UCSD-AML1 (cell line): ENCODE data around the gene MSH6.

Experiments
- DNase-seq: peaks from one replicate; lab custom pipeline; 2025; ENCODE audit not compliant: unreplicated experiment; lab: John Stamatoyannopoulos, UW

Gene MSH6

GRCh38 chr2:47783486-47784351 lies 774 bp downstream of the MSH6 start:
- peak; percentile 81 for DNase-seq

- DNase-seq, result no peak
These were observed 1.5 kb downstream of the MSH6 start for GRCh38 chr2:47784352-47784851.

GRCh38 chr2:47785986-47786385 lies 3.0 kb downstream of the MSH6 start:
- DNase-seq, result peak; percentile 19

GRCh38 chr2:47796090-47796697 lies 13.2 kb downstream of the MSH6 start:
- DNase-seq, result no peak

- peak; percentile 16 for DNase-seq
These were observed 15.7 kb downstream of the MSH6 start for GRCh38 chr2:47798631-47799030.

GRCh38 chr2:47799031-47799609 lies 16.2 kb downstream of the MSH6 start:
- DNase-seq, result no peak

- no peak for DNase-seq
These were observed 18.2 kb downstream of the MSH6 start for GRCh38 chr2:47801118-47801517.

DNA sequence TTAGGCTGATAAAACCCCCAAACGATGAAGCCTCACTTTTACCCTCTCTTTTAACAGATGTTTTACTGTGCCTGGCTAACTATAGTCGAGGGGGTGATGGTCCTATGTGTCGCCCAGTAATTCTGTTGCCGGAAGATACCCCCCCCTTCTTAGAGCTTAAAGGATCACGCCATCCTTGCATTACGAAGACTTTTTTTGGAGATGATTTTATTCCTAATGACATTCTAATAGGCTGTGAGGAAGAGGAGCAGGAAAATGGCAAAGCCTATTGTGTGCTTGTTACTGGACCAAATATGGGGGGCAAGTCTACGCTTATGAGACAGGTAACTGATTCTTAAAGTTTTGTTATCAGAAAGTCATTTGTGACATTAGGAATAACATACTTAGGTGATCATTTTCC lies 20.4 kb downstream of the MSH6 start:
- no peak for DNase-seq

GRCh38 chr2:47803770-47804169 lies 20.8 kb downstream of the MSH6 start:
- no peak for DNase-seq

GRCh38 chr2:47805850-47806249 lies 22.9 kb downstream of the MSH6 start:
- DNase-seq, result no peak

DNA sequence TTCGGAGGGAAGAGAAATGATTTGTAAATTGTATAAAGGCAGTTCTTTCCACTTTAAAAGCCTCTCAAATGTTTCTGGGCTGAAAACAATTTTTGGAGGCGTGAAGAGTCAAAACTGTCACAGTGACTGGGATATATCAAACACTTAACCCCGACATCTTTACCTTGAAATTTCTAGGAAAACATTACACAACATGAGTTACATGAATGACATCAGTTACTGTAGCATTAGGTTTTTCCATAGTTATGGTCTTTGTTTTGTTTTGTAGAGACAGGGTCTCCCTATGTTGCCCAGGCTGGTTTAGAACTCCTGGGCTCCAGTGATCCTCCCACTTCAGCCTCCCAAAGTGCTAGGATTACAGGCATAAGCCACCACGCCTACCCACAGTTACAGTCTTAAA lies 25.7 kb downstream of the MSH6 start:
- no peak for DNase-seq

DNA sequence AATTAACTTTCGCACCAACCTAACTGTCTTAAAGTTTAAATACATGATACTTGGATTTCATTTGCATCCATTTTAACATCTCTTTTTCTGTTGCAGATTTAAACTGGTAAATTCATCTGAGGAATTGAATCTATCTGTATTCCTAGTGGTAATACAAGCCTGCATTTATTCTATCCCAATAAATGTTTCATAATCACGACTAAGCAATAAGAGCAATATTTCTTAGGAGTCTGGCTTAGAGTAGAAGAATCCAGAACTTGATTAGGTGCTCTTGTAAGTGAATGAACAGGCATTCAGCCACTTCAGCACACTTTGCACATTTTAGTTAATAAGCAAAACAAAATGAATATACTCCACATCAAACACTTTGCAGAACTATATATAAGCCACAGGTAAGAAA lies 27.0 kb downstream of the MSH6 start:
- no peak for DNase-seq

DNA sequence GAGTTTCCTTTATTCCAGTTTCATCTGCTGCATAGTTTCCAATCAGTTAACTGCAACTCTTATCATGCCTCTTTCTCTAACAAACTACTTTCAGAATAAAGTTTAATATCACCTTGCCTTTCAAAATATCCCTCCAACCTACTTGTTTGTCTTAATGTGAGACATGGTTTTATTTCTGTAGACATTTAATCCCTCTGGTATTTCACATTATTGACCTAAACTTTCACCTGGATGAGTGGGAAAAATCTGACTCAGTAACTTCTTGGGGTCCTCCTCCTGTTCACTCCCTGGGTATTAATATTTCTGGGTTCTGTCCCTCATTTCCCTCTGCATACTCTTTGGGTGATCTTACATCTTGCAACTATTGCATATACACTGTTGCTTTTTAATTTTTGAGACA lies 27.9 kb downstream of the MSH6 start:
- DNase-seq, result no peak

GRCh38 chr2:47811668-47812067 lies 28.7 kb downstream of the MSH6 start:
- DNase-seq, result no peak

DNA sequence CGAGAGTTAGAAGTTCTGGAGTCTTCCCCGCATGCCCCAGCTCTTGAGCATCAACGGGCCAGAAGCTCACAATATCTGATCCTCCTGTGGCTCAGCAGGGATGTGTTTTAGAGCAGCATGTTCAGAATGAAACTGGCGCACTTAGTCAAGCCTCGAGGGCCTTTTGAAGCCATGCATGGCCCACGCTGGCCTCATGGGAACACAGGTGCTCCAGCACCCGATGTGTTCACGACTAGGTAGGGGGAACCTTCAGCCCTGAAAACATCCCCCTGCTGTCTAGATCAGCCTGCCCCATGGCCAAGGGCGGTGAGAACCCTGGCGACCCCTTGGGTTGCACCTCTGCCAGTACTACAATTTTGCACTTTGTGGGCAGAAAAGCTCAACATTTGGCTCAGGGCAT lies 32.8 kb downstream of the MSH6 start:
- DNase-seq, result no peak

- DNase-seq, result no peak
These were observed 35.8 kb downstream of the MSH6 start for GRCh38 chr2:47818777-47819176.

DNA sequence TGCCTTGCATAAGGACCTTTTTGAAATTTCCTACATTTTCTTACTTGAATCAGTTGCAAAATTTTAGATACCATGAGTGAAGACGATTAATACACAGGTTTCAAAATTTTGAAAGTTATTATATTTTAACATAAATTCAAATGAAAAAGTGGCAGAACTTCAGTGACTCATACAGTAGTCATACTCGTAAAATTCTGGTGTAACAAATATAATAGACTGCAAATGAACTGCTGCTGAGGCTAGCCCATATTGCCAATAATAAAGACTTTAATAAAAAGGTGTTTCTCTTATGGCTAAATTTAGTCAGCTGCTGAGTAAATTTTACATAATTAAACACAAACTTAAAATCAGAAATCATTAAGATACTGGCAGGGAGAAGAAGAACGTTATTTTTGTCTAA lies 36.9 kb downstream of the MSH6 start:
- DNase-seq, result no peak

- no peak for DNase-seq
These were observed 39.6 kb downstream of the MSH6 start for GRCh38 chr2:47822518-47822917.

DNA sequence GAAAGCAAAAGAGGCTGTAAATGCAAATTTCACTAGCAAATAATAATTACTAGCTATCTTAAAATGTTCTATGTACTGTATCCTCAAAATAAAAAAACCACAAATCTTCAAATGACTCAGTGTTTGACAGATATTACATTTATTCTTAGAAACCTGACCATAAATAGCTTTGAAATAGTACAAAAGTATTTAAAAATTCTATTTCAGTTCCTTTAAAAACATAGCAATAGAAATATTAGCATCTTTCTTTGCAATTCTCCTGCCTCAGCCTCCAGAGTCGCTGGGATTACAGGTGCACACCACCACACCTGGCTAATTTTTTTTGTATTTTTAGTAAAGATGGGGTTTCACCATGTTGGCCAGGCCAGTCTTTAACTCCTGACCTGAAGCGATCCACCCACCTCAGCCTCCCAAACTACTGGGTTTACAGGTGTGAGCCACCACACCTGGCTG lies 50.6 kb downstream of the MSH6 start:
- DNase-seq, result no peak

- no peak for DNase-seq
These were observed 55.3 kb downstream of the MSH6 start for GRCh38 chr2:47838249-47838648.

GRCh38 chr2:47838686-47839085 lies 55.7 kb downstream of the MSH6 start:
- no peak for DNase-seq

DNA sequence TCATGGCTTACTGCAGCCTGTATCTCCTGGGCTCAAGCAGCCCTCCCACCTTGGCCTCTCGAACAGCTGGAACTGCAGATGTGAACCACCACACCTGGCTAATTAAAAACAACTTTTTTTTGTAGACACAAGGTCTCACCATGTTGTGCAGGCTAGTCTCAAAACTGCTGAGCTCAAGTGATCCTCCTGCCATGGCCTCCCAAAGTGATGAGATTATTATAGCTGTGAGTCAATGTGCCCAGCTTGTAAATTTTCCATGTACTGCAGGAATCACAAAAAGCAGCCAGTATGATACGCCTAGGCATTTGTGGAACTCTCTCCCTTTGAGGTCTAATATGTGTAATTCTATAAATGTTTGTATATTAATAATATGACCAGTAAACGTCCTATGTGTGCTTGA lies 59.9 kb downstream of the MSH6 start:
- DNase-seq, result no peak
